ENCODE results near the gene TPCN2. TPM values are rescaled to one million over a fixed set of nuclear protein-coding genes. Genes with fewer than 3 reads are reported as not detected.

The TPCN2 gene
- total and polyA plus RNA-seq, 2 donors from 2014 or later, result 12.9 to 22.4 TPM

GRCh38 chr11:69037074-69037473 is 11.7 kb upstream of the TPCN2 start:
- Histone ChIP-seq H3K27ac (ENCODE audit: low read depth in 2 of 2, low read length in 2 of 2) (no peak overlapping the region), H3K36me3 (ENCODE audit: control insufficient read depth in 2 of 3, insufficient read depth in 3 of 3, low read length in 3 of 3) (no peaks in the 10 kb centered on the region), H3K4me1 (ENCODE audit: control insufficient read depth in 2 of 3, insufficient read depth in 2 of 3, low read depth in 1 of 3, low read length in 3 of 3) (peaks cover 0 to 2% (median 0%) of the 10 kb centered on the region in 3 donors), H3K27me3 (ENCODE audit: control insufficient read depth, insufficient read depth, low read length) (no peaks in the 10 kb centered on the region), H3K9ac (ENCODE audit: low read length in 3 of 3) (no peak overlapping the region), H3K4me3 (ENCODE audit: low read length in 3 of 3) (no peak overlapping the region), H3K9me3 (ENCODE audit: control insufficient read depth in 2 of 3, insufficient read depth in 1 of 3, low read length in 3 of 3) (no peaks in the 10 kb centered on the region)
- no peak for DNase-seq
- TF ChIP-seq, protein P1, sequence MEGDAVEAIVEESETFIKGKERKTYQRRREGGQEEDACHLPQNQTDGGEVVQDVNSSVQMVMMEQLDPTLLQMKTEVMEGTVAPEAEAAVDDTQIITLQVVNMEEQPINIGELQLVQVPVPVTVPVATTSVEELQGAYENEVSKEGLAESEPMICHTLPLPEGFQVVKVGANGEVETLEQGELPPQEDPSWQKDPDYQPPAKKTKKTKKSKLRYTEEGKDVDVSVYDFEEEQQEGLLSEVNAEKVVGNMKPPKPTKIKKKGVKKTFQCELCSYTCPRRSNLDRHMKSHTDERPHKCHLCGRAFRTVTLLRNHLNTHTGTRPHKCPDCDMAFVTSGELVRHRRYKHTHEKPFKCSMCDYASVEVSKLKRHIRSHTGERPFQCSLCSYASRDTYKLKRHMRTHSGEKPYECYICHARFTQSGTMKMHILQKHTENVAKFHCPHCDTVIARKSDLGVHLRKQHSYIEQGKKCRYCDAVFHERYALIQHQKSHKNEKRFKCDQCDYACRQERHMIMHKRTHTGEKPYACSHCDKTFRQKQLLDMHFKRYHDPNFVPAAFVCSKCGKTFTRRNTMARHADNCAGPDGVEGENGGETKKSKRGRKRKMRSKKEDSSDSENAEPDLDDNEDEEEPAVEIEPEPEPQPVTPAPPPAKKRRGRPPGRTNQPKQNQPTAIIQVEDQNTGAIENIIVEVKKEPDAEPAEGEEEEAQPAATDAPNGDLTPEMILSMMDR (IDR thresholded peaks at IDR 0.05; ENCODE audit: borderline replicate concordance, extremely low read depth, insufficient read depth), result no peak
- intact Hi-C loops (cut with DNase I), result no loop called here
- no peak for FAIRE-seq

- Histone ChIP-seq H3K36me3 (ENCODE audit: control insufficient read depth in 2 of 3, insufficient read depth in 3 of 3, low read length in 3 of 3) (no peaks in the 10 kb centered on the region), H3K27ac (ENCODE audit: low read depth in 2 of 2, low read length in 2 of 2) (no peak overlapping the region), H3K4me1 (ENCODE audit: control insufficient read depth in 2 of 3, insufficient read depth in 2 of 3, low read depth in 1 of 3, low read length in 3 of 3) (peaks cover 0 to 2% (median 0%) of the 10 kb centered on the region in 3 donors), H3K9ac (ENCODE audit: low read length in 3 of 3) (no peak overlapping the region), H3K9me3 (ENCODE audit: control insufficient read depth in 2 of 3, insufficient read depth in 1 of 3, low read length in 3 of 3) (no peaks in the 10 kb centered on the region), H3K4me3 (ENCODE audit: low read length in 3 of 3) (no peak overlapping the region), H3K27me3 (ENCODE audit: control insufficient read depth, insufficient read depth, low read length) (no peaks in the 10 kb centered on the region)
- TF ChIP-seq, protein P1 (IDR thresholded peaks at IDR 0.05; ENCODE audit: borderline replicate concordance, extremely low read depth, insufficient read depth), result no peak
- FAIRE-seq (no peak), DNase-seq (no peak)
- intact Hi-C loops (cut with DNase I), result no loop called here
These were observed 11.2 kb upstream of the TPCN2 start for GRCh38 chr11:69037544-69037943.

- H3K4me1 ChIP-seq (ENCODE audit: control insufficient read depth in 2 of 3, insufficient read depth in 2 of 3, low read depth in 1 of 3, low read length in 3 of 3), result peaks cover 0 to 2% (median 0%) of the 10 kb centered on the region in 3 donors
- intact Hi-C loops (cut with DNase I), result no loop called here
- H3K36me3 ChIP-seq (ENCODE audit: control insufficient read depth in 2 of 3, insufficient read depth in 3 of 3, low read length in 3 of 3), result no peaks in the 10 kb centered on the region
- no peaks in the 10 kb centered on the region for H3K27me3 ChIP-seq (ENCODE audit: control insufficient read depth, insufficient read depth, low read length)
- no peak for FAIRE-seq
- no peak overlapping the region for H3K4me3 ChIP-seq (ENCODE audit: low read length in 3 of 3)
- TF ChIP-seq, protein P1 (IDR thresholded peaks at IDR 0.05; ENCODE audit: borderline replicate concordance, extremely low read depth, insufficient read depth), result no peak
- no peak overlapping the region for H3K9ac ChIP-seq (ENCODE audit: low read length in 3 of 3)
- H3K9me3 ChIP-seq (ENCODE audit: control insufficient read depth in 2 of 3, insufficient read depth in 1 of 3, low read length in 3 of 3), result no peaks in the 10 kb centered on the region
- H3K27ac ChIP-seq (ENCODE audit: low read depth in 2 of 2, low read length in 2 of 2), result no peak overlapping the region
- DNase-seq, result no peak
These were observed 9.2 kb upstream of the TPCN2 start for GRCh38 chr11:69039501-69039900.

GRCh38 chr11:69040051-69040450 is 8.7 kb upstream of the TPCN2 start:
- intact Hi-C loops (cut with DNase I), result no loop called here
- H3K27ac ChIP-seq (ENCODE audit: low read depth in 2 of 2, low read length in 2 of 2), result no peak overlapping the region

More at GRCh38 chr11:69040051-69040450, 8.7 kb upstream of the TPCN2 start:
- Histone ChIP-seq H3K9ac (ENCODE audit: low read length in 3 of 3) (no peak overlapping the region), H3K4me1 (ENCODE audit: control insufficient read depth in 2 of 3, insufficient read depth in 2 of 3, low read depth in 1 of 3, low read length in 3 of 3) (peaks cover 0 to 2% (median 0%) of the 10 kb centered on the region in 3 donors), H3K4me3 (ENCODE audit: low read length in 3 of 3) (no peak overlapping the region), H3K36me3 (ENCODE audit: control insufficient read depth in 2 of 3, insufficient read depth in 3 of 3, low read length in 3 of 3) (no peaks in the 10 kb centered on the region), H3K27me3 (ENCODE audit: control insufficient read depth, insufficient read depth, low read length) (no peaks in the 10 kb centered on the region), H3K9me3 (ENCODE audit: control insufficient read depth in 2 of 3, insufficient read depth in 1 of 3, low read length in 3 of 3) (no peaks in the 10 kb centered on the region)
- no peak for DNase-seq
- FAIRE-seq, result no peak
- TF ChIP-seq, protein P1 (IDR thresholded peaks at IDR 0.05; ENCODE audit: borderline replicate concordance, extremely low read depth, insufficient read depth), result no peak
